HG03378 (cell line): Measurements from ENCODE around the gene ATAD2B.
"Not testable (repeated sequence)": the region's sequence is repeated elsewhere in the genome, so short reads cannot be mapped to it uniquely, and the experiment has no call there.

Experiments
- ATAC-seq: cut with Tn5 transposase; IDR thresholded peaks from one replicate; pipeline ENCODE4 v1.9.1; 2021; ENCODE audit warnings: mild to moderate bottlenecking, moderate library complexity; ENCODE audit not compliant: unreplicated experiment

Gene ATAD2B

DNA sequence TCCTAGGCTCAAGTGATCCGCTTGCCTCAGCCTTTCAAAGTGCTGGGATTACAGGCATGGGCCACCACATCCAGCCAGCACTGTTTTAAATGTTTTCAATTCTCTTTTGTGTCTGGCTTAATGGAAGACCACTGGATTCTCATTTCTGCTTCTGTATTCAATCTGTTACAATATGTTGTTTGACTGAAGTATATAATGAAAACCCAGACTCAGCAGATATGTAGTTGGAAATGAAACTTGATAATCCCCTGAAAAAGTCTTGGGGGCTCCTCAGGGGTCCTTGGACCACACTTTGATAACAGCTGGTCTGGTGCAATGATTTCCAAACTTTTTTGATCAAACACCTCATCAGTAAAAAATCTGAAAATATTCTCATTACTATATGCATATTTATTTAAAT is 132.7 kb downstream of the ATAD2B start:
- no peak for ATAC-seq

DNA sequence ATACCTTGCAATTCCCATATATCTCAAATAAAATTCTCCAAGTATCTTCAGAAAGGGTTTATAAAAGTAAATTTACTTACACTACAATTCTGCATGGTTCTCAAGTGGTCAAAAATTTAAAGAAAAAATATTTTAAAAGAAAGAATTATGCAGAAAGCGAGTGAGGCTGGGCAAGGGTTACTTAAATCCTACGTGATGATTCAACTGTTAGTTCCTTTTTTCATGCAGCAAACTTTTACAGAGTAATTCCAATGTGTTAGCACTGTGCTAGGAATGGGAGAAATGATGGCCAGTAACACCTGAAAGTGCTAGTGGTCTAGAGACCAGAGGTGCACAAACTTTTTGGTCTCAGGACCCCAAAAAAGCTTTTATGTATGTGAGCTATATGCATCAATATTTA is 133.4 kb downstream of the ATAD2B start:
- no peak for ATAC-seq

DNA sequence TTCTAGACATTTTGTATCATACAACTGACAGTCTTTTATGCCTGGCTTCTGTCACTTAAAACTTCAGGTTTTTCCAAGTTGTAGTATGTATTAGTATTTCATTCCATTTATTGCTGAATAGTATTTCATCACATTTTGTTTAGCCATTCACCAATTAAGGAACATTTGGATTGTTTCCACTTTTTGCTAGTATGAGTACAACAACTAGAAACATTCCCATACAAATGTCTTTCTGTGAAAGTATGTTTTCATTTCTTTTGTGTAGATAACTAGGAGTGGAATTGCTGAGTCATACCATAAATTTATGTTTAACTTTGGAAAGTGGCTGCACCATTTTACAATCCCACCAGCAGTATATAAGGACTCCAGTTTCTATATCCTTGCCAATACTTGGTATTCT is 135.9 kb downstream of the ATAD2B start:
- ATAC-seq, result no peak

DNA sequence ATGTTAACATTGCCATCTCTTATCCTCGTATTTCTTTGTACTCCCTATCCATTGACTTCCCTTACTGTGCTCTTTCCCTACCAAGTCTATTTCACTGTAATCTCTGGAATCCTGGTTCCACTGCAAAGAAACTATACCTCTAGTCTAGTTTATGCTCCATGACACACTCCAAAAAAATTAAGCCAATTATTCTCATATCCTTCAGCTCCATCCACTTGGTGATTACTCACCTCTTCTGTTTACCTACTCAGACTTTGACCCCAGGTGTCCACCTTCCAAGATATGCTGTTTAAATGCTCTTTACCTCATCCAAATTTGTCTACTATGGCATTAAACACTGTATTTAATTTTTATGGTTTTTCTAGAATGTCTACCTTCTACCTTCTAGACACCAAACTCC is 137.9 kb downstream of the ATAD2B start:
- no peak for ATAC-seq

DNA sequence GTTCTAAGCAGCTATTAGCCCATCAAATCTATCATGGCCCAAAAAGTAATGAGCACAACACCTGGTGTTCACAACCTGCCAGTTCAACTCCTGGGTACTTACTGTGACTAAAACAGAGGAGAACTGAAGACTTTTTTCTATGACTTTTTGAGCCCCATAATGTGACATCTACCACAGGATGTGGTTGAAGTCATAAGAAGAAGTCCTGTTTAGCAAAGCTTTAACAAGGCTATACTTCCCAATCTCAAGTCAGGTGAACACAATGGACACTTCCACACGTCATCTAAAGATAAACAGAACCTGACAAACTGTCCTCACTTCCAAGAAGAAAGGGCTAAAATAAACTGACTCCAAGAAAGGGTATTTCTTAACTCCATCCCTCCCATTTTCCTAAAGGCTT is 138.8 kb downstream of the ATAD2B start:
- peak; percentile 79 for ATAC-seq

DNA sequence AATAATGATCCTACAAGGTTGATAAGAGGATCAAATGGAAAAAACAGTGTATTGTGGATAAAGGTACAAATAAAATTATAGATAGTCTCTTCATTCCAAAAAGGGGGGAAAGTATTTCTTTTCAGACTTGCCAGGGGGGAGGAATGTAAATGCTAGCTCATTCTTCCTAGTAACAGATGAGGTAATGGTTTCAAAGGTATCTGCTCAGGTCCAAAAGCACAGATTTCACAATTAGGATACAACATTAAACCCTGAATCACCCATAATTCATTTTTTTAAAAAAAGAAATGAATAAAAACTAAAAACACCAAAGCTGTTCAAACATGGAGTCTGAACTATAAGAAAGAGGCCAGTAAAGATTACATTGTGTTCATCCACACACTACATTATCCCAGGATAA is 142.0 kb downstream of the ATAD2B start:
- no peak for ATAC-seq

DNA sequence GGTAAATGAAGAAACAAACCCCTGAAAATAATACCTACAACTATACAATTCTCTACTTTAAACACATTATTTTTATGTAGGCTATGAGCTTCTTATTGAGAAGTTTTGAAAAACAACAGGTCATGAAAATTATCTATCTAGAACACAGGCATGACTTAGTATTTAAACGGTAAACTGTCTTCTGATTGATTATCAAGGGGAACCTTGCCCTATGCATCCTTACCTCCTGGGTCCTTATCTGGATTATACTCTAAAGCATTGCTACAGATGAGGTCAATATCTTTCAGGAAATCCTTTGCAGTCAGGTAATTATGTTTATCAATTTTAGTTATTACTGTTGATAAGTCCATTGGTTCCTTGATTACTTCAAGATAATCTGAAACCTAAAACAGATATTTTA is 144.3 kb downstream of the ATAD2B start:
- ATAC-seq, result no peak

DNA sequence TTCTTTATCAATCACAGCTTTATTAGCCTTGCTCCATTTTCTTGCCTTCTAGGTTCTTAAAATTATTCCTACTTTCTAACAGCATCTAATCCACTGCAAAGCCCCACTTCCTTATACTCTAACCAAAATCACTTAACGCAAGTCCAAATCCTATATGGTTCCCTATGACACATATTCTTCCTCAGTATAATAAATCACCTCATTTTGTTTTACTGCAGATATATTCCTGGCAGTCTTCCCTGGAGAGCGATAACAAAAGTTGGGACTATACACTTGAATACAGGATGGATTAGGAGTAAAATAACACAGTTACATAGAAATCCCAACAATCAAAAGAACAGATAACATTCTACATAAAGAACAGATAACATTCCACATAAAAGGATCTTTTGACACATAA is 144.8 kb downstream of the ATAD2B start:
- ATAC-seq, result no peak

DNA sequence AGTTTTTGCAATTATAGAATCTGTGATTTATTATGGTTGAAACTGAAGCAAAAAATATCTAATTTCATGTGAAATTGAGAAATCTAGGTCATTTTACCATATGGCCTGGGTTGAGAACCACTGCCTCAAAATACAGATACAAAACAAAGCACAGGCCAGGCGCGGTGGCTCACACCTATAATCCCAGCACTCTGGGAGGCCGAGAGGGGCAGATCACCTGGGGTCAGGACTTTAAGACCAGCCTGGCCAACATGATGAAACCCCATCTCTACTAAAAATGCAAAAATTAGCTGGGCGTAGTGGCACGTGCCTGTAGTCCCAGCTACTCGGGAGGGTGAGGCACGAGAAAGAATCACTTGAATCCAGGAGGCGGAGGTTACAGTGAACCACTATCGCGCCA is 146.5 kb downstream of the ATAD2B start:
- not testable (repeated sequence) for ATAC-seq

DNA sequence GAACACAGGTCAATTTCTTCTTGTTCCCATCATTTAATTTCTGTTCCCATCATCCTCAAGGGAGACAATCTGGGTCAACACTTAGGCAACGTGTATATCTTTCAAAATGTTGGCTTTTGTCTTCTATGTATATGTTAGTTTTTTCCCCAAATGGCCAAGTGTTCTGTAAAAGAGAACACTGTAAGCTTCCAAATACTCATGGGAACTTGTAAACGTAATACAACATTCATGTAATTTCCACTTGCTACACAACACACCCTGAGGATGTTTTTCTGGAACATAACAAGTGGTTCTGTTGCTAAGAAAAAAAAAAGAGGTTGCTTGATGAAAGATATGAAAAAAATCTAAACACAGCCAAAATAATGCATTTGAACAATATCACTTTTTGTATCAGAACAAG is 149.1 kb downstream of the ATAD2B start:
- ATAC-seq, result no peak

DNA sequence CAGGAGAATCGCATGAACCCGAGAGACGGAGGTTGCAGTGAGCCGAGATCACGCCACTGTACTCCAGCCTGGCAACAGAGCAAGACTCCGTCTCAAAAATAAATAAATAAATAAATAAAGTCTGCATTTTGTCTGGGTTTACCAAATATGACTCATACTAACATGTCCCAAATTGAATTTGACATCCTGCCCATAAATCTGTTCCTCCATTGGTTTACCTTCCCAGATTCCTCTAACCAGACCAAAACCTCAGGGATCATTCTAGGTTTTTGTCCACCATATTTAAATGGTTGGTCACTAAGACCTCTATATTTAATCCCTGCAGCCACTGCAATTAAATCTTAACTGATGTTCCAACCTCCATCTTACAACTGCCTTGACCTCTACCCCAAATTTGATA is 150.9 kb downstream of the ATAD2B start:
- ATAC-seq, result no peak

DNA sequence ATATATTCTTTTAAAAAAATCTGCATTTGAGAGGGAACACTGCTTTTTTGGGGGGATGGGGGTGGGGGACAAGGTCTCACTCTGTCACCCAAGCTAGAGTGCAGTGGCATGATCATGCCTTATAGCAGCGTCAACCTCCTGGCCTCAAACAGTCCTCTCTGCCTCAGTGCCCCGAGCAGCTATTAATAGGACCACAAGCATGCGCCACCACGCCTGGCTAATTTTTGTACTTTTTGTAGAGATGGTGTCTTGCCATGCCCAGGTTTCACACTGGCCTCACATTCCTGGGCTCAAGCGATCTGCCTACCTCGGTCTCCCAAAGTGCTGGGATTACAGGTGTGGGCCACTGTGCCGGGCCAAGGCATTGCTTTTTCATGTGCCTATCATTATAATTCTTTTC is 154.2 kb downstream of the ATAD2B start:
- no peak for ATAC-seq

DNA sequence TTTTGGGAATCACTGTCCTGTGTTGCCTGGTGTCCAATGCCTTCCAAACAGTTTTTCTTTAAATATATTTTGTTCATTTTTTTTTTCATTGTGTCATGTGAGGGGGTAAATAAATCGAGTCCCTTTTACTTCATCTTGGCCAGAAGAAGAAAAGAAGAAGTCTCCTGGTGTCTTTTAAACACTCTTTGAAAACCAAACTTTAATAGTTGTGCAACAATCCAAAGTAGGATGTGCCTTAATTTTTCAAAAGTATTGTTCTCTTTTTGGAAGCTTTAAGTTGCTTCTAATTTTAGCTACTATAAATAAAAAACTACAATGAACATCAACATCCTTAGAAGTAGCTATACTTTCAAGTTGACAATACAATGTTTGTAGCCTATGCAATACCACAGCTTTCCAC is 154.9 kb downstream of the ATAD2B start:
- ATAC-seq, result no peak

DNA sequence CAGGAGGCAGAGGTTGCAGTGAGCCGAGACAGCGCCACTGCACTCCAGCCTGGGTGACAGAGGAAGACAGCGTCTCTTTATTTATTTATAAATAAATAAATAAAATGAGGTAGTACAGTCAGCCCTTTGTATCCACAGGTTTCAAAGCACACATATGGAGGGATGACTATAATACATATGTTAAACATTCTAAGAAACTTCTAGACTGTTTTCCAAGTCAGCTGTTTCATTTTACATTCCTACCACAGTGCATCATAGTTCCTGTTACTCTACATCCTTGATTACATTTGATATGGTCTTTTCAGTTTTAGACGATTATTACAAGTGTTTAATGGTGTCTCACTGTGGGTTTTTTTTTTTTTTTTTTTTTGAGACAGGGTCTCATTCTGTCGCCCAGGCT is 157.6 kb downstream of the ATAD2B start:
- ATAC-seq, result no peak

DNA sequence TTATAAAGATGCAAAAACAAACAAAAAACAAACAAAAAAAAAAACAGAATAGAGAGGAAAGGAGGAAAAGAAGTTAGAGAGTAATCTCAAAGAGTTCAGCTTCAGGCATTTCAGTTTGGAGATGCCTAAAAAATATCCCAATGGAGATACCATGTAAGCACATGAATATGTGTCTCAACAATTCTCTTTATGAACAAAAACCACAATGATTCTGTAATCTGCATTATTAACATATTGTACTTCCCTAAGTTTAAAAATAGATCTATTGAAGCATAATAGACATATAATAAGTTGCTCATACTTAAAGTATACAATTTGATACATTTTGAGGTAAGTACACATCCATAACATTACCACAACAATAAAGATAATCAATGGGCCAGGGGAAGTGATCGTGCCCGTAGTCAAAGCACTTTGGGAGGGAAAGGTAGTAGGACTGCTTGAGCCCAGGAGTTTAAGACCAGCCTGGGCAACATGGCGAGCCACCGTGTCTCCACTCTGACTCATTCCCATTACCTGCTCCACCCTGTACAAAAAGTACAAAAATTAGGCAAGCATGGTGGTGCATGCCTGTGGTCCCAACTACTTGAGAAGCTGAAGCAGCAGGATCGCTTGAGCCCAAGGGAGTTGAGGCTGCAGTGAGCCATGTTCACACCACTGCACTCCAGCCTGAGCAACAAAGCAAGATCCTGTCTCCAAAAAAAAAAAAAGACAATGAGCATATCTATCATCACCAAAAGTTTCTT is 158.9 kb downstream of the ATAD2B start:
- ATAC-seq, result no peak

DNA sequence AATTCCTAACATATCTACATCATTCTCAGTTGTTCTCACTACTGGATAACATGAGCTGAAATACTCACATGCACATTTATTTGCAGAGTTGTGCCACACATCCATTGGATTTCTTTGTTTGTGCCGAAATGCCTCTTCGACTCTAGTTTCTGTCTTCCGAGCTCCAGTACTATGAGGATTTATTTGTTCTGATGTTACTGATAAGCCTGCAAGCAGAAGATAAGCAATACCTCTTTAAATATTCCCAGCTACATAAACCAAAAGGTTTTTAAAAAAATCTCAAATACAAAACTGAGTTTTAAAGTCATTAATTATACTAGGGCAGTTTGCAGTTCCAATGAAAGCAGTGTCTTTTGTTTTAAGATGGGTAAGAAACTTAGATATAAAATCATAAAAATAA is 164.8 kb downstream of the ATAD2B start:
- no peak for ATAC-seq

DNA sequence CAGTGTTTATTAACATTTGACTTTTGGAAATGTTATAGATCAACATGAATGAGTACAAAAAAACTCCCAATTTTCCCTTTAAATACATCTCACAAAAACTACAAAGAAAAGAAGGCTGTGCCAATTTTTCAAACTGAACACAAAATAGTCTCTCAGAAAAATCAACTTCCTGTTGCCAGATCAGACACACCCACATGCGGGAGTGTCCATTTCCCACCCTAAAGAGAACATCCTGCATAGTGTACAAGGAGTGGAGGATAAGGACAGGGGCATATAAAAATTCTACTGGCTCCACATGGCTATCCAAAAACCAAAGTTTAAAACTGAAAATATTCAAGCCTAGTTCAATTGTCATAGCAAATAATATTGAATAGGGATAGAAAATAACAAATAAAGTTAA is 165.3 kb downstream of the ATAD2B start:
- ATAC-seq, result no peak

DNA sequence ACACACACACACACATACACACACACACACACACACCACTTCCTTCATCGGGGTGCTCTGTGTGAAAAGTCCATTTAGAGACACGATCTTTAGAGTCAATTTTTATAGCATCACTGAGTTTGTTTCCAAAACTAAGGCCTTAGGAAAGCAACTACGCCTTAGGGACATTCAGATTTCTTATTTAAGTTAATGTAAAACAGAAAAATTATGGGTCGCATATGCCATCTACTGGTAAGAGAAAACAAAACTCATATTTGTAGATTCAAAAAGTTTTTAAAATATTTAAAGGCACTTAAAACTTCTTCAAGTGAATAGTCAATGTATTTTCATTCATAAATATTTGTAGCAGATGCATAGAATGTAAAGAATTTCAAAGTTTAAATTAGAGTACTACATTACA is 166.2 kb downstream of the ATAD2B start:
- no peak for ATAC-seq

DNA sequence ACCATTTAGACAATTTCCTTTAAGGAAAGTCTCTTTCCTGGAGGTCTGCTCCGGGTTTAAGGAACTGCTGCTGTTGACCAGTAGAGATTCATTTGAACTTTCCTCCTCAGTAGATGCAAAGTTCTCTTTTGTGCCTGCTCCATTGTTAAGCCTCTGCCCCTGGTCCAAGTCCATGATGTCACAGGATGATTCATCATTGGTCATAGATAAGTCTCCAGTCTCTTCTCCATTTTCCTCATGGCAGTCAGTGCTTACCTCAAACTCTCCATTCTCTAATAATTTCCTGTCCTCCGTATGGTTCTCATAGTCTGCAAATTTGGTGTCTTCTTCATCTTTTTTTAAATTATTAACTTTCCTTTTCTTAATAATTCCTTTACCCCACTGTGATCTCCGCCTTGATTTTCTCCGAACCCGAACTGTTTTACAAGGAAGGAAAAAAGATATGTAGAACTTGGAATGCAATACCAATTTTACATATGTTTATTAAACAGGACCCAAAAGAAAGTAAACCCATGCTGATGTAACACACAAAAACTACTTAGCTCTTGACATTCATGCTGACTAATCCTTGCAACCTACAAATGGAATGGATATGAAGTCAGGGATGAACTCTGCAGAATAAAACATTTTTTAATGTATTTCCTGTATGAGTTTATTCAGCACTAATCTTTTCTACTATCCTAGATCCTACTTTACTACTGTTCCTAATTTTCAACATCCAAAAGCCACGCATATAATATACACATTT is 169.1 kb downstream of the ATAD2B start:
- no peak for ATAC-seq

DNA sequence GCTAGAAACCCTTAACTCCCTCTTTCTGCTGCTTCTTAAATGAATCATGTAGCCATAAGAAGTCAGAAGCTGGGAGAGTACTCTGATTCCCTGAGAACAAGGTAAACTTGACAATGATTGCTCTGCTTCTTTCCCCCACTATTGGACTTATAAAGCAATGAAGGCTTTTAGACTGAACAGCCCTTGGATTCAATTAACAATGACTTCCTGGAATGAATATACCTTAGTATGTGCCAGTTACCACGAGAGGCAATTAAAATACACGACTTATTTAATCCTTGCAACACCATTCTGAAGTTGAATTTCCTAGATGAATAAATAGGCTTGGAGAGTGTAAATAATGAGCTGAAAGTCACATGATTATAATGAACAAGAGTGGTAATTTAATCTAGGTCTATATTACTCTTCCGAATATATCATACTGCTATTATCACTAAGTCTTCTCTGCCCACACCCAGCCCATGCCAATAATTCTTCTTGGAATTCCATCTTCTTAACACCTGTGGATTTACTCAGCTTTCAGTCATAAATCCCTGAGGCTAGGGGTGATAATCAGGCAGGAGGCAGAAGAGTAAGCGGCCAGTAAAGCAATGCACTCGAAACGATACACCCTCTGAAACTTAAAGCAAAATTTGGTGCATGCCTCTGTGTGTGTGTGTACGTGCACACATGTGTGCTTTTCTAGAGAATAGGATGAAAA is 170.2 kb downstream of the ATAD2B start:
- no peak for ATAC-seq

DNA sequence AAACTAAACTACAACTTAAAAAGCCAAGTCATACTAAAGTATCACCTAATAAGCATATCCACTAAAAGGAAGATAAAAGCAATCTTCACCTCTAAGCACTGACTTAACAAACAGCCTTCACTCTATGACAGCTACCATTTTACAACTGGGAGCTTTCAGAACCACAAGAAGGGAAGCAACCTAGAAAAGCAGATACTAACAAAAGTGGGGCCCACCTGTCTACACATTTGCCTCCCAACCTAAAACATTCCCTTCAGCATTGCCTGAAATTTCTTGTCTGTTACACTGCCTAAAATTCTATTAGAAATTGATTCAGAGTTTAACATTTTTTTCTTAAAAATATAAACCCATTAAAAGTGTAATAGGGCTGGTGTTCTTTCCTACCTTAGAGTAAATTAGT is 172.0 kb downstream of the ATAD2B start:
- no peak for ATAC-seq
